SU-DHL-6 (cell line): ENCODE data around the gene ZNF562.
A peak's percentile ranks its signal among the peaks of the same experiment; 100 is the strongest.

Source experiments
- H2AFZ ChIP-seq: fragments of 200-600 bp; sonication (generic); 2 replicates; pipeline ENCODE4 v1.6.1; 2014; ENCODE audit warnings: low read depth, mild to moderate bottlenecking, moderate library complexity, mixed read lengths, antibody characterized with exemption, low read length; ENCODE audit not compliant: severe bottlenecking
- H3F3A ChIP-seq: fragments of 200-600 bp; shearing (Covaris generic); 2 replicates; pipeline ENCODE4 v1.6.0; 2016; ENCODE audit warnings: antibody characterized with exemption, mild to moderate bottlenecking; ENCODE audit not compliant: insufficient read depth
- H3K27ac ChIP-seq: fragments of 200-600 bp; sonication (generic); 2 replicates; pipeline ENCODE4 v1.5.1; 2016; ENCODE audit warnings: low read depth, mild to moderate bottlenecking, low read length, moderate library complexity, mixed read lengths
- H3K27me3 ChIP-seq: fragments of 200-600 bp; sonication (generic), shearing (Covaris generic); 2 replicates; pipeline ENCODE4 v1.6.0; 2014; ENCODE audit warnings: mild to moderate bottlenecking, low read length
- H3K36me3 ChIP-seq: fragments of 200-600 bp; sonication (generic); 2 replicates; pipeline ENCODE4 v1.6.1; 2014; ENCODE audit warnings: mild to moderate bottlenecking, low read length, mixed read lengths
- H3K4me2 ChIP-seq: fragments of 300-600, 200-600 bp; shearing (Covaris generic), sonication (generic); 2 replicates; pipeline ENCODE4 v1.6.0; 2014; ENCODE audit warnings: low read length, low read depth, mild to moderate bottlenecking; ENCODE audit not compliant: poor library complexity, severe bottlenecking
- H3K4me3 ChIP-seq: fragments of 200-600 bp; sonication (generic); 2 replicates; pipeline ENCODE4 v1.5.1; 2014; ENCODE audit warnings: antibody characterized with exemption, low read length, mild to moderate bottlenecking, mixed read lengths; ENCODE audit not compliant: insufficient read depth, poor library complexity, severe bottlenecking
- H3K79me2 ChIP-seq: fragments of 200-600 bp; sonication (generic); 2 replicates; pipeline ENCODE4 v1.6.1; 2014; ENCODE audit warnings: mild to moderate bottlenecking, low read length, moderate library complexity; ENCODE audit not compliant: insufficient read depth
- H3K9ac ChIP-seq: fragments of 200-600 bp; sonication (generic); 2 replicates; pipeline ENCODE4 v1.7.0; 2014; ENCODE audit warnings: mild to moderate bottlenecking, low read length
- H3K9me2 ChIP-seq: fragments of 200-600 bp; sonication (generic); replicated peaks from 2 replicates; pipeline ENCODE4 v1.6.1; 2014; ENCODE audit warnings: low read length; ENCODE audit not compliant: insufficient read depth
- H3K9me3 ChIP-seq: fragments of 200-600 bp; sonication (generic); 2 replicates; pipeline ENCODE4 v1.6.1; 2014; ENCODE audit warnings: low read length, mixed read lengths; ENCODE audit not compliant: insufficient read depth
- H4K20me1 ChIP-seq: fragments of 200-600 bp; sonication (generic); 2 replicates; pipeline ENCODE4 v1.6.1; 2014; ENCODE audit warnings: low read depth, mild to moderate bottlenecking, antibody characterized with exemption, low read length, moderate library complexity, mixed read lengths
- EZH2phosphoT487 ChIP-seq: fragments of 200-600 bp; sonication (generic), shearing (Covaris generic); conservative IDR thresholded peaks from 2 replicates; pipeline ENCODE4 v1.6.1; 2018; ENCODE audit warnings: mild to moderate bottlenecking, antibody characterized with exemption, low read length, moderate library complexity, mixed read lengths
- TF ChIP-seq, protein P1 (sequence below): fragments of 200-600 bp; sonication (generic); IDR thresholded peaks from one replicate; pipeline ENCODE4 v1.5.1; 2017; ENCODE audit warnings: antibody characterized with exemption, mild to moderate bottlenecking, low read length, moderate library complexity; ENCODE audit not compliant: insufficient read depth, poor library complexity, severe bottlenecking

Gene ZNF562

DNA sequence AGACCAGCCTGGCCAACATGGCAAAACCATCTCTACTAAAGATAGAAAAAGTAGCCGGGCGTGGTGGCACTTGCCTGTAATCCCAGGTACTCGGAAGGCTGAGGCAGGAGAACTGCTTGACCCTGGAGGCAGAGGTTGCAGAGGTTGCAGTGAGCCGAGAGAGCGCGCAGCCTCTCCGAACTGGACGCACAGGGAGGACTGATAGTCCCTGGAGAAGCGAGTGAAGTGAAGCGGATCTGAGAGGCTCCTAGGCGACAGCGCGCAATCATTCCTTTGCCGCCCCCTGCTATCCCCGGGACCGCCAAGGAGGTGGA is 54.1 kb downstream of the ZNF562 start:
- Histone ChIP-seq H3K36me3 (0 out of 2 replicates have a peak, but pooled peaks cover 2% of the 10 kb centered on the region), H4K20me1 (no peaks in the 10 kb centered on the region), H3K79me2 (peaks cover 16% of the 10 kb centered on the region), H3K4me2 (peak overlapping the region; percentile 79), H3K9ac (peak overlapping the region; percentile 74), H3K27me3 (no peaks in the 10 kb centered on the region), H2AFZ (peak overlapping the region; percentile 81), H3K9me3 (no peaks in the 10 kb centered on the region), H3K4me3 (peak overlapping the region; percentile 83), H3F3A (no peaks in the 10 kb centered on the region), H3K27ac (peak overlapping the region; percentile 78), H3K9me2 (no peaks in the 10 kb centered on the region)
- TF ChIP-seq, protein P1, sequence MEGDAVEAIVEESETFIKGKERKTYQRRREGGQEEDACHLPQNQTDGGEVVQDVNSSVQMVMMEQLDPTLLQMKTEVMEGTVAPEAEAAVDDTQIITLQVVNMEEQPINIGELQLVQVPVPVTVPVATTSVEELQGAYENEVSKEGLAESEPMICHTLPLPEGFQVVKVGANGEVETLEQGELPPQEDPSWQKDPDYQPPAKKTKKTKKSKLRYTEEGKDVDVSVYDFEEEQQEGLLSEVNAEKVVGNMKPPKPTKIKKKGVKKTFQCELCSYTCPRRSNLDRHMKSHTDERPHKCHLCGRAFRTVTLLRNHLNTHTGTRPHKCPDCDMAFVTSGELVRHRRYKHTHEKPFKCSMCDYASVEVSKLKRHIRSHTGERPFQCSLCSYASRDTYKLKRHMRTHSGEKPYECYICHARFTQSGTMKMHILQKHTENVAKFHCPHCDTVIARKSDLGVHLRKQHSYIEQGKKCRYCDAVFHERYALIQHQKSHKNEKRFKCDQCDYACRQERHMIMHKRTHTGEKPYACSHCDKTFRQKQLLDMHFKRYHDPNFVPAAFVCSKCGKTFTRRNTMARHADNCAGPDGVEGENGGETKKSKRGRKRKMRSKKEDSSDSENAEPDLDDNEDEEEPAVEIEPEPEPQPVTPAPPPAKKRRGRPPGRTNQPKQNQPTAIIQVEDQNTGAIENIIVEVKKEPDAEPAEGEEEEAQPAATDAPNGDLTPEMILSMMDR, result no peak
- TF ChIP-seq EZH2phosphoT487, result no peak

- no peak overlapping the region for H3K27ac ChIP-seq
- peaks cover 8% of the 10 kb centered on the region; the same call in 1 of the 2 replicates for H3K9me3 ChIP-seq
- H3K36me3 ChIP-seq, result peaks cover 38% of the 10 kb centered on the region
Measured at GRCh38 chr19:9615844-9616243, 59.1 kb downstream of the ZNF562 start.

DNA sequence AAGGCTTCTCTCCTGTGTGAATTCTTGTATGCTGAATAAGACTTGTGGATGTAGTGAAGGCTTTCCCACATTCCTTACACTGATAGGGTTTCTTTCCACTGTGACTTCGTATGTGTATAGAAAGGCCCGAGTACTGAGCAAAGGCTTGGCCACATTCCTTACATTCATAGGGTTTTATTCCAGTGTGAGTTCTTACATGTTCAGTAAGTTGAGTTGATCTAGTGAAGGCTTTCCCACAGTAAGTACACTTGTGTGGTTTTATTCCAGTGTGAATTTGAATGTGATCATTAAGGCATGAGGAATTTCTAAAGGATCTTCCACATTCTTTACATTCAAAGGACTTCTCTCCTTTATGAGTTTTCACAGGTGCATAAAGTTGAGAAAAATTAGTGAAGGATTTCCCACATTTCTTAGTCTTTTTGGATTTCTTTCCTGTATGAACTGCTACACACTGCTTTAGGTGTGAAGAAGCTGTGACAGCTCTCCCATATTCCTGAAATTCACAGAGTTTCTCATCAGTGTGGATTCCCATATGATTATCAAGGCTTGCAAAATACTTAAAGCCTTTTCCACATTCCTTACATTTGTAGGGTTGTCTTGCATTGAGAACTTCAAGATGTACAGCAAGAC is 64.3 kb downstream of the ZNF562 start:
- Histone ChIP-seq H4K20me1 (no peaks in the 10 kb centered on the region), H2AFZ (no peak overlapping the region), H3K4me3 (no peak overlapping the region), H3K9me3 (peaks cover 19% of the 10 kb centered on the region; the same call in 1 of the 2 replicates), H3K79me2 (no peaks in the 10 kb centered on the region), H3K4me2 (no peak overlapping the region), H3K27me3 (no peaks in the 10 kb centered on the region), H3K9ac (no peak overlapping the region), H3K36me3 (peaks cover 55% of the 10 kb centered on the region), H3K27ac (no peak overlapping the region), H3F3A (no peaks in the 10 kb centered on the region), H3K9me2 (no peaks in the 10 kb centered on the region)
- TF ChIP-seq EZH2phosphoT487, result no peak
- TF ChIP-seq, protein P1, result no peak

More at GRCh38 chr19:9615844-9616243, 59.1 kb downstream of the ZNF562 start:
- Histone ChIP-seq H3K9me2 (no peaks in the 10 kb centered on the region), H3K79me2 (peaks cover 11% of the 10 kb centered on the region), H3K4me3 (no peak overlapping the region), H4K20me1 (no peaks in the 10 kb centered on the region), H3F3A (no peaks in the 10 kb centered on the region), H3K27me3 (no peaks in the 10 kb centered on the region), H3K9ac (no peak overlapping the region), H3K4me2 (no peak overlapping the region), H2AFZ (no peak overlapping the region)
- TF ChIP-seq, protein P1, result no peak
- no peak for TF ChIP-seq EZH2phosphoT487
